HepG2 (cell line): Measurements from ENCODE around the gene PRDX5. TPM values are rescaled to one million over a fixed set of nuclear protein-coding genes. Genes with fewer than 3 reads are reported as not detected.

ENCODE experiments used
- ATM ChIP-seq: fragments of 450-650 bp; IDR thresholded peaks from 2 replicates; pipeline ENCODE4 v1.7.1; 2017; ENCODE audit warnings: mild to moderate bottlenecking, borderline replicate concordance
- CBX2 ChIP-seq, 2 experiments: fragments of 200-600 bp in 1 of 2; sonication (generic); formaldehyde crosslinking in 1 of 2; IDR thresholded peaks; 2 replicates each; pipeline versions ENCODE4 v1.7.0 to v1.8.1; 2018 to 2022; ENCODE audit warnings: low read depth in 2 of 2, low read length in 1 of 2, mild to moderate bottlenecking in 1 of 2, missing genetic modification reagents in 1 of 2
- EHMT2 ChIP-seq: fragments of 200-600 bp; sonication (generic); IDR thresholded peaks from 2 replicates; pipeline ENCODE4 v1.7.0; 2017; ENCODE audit warnings: antibody characterized with exemption, low read depth, low read length, borderline replicate concordance
- IKZF5 ChIP-seq: IDR thresholded peaks from 2 replicates; pipeline ENCODE4 v1.6.1; 2018; ENCODE audit warnings: missing genetic modification reagents, mild to moderate bottlenecking, missing compliant biosample characterization
- MIXL1 ChIP-seq: IDR thresholded peaks from 2 replicates; pipeline ENCODE4 v1.6.1; 2016
- NFKB2 ChIP-seq: sonication (generic); formaldehyde crosslinking; IDR thresholded peaks from 2 replicates; pipeline ENCODE4 v1.4.0; 2020; ENCODE audit warnings: missing genetic modification reagents, borderline replicate concordance
- PRDM10 ChIP-seq: sonication (generic); formaldehyde crosslinking; IDR thresholded peaks from 2 replicates; pipeline ENCODE4 v1.4.0; 2020; ENCODE audit warnings: low read depth, missing genetic modification reagents
- THAP7 ChIP-seq: sonication (generic); formaldehyde crosslinking; IDR thresholded peaks from 2 replicates; pipeline ENCODE4 v1.8.1; 2023; ENCODE audit warnings: mild to moderate bottlenecking, missing genetic modification reagents
- ZNF460 ChIP-seq: sonication (generic); formaldehyde crosslinking; IDR thresholded peaks from 2 replicates; pipeline ENCODE4 v1.5.1; 2020; ENCODE audit warnings: missing genetic modification reagents, mild to moderate bottlenecking, borderline replicate concordance
- ZNF546 ChIP-seq: sonication (generic); formaldehyde crosslinking; conservative IDR thresholded peaks from 2 replicates; pipeline ENCODE4 v1.8.1; 2023; ENCODE audit warnings: mild to moderate bottlenecking, missing genetic modification reagents
- ZNF547 ChIP-seq: sonication (generic); formaldehyde crosslinking; IDR thresholded peaks from 2 replicates; pipeline ENCODE4 v1.5.1; 2020; ENCODE audit warnings: mild to moderate bottlenecking, missing genetic modification reagents
- ZNF775 ChIP-seq: sonication (generic); formaldehyde crosslinking; IDR thresholded peaks from 2 replicates; pipeline ENCODE4 v1.4.0; 2020; ENCODE audit warnings: missing genetic modification reagents, mild to moderate bottlenecking, moderate library complexity, borderline replicate concordance
- polyA plus RNA-seq, 8 experiments: library from polyadenylated mRNA; depleted of rRNA in 3 of 8; stranded (reverse) in 7 of 8; unstranded in 1 of 8; fragments of >200 nt; fragmentation: Illumina TruSeq in 4 of 8; extraction: Trizol in 4 of 8; gene quantifications; 2 replicates each; pipeline versions ENCODE4 v1.2.1 to v1.2.3, GENCODE V29; 2011 to 2016; ENCODE audit warnings: low read depth in 4 of 8, missing spikeins in 1 of 8, mixed read lengths in 1 of 8; ENCODE audit not compliant: insufficient read depth in 1 of 8
- total RNA-seq, 5 experiments: library from RNA; depleted of rRNA; stranded (reverse); fragments of >200 nt; fragmentation: Illumina TruSeq; extraction: Trizol; gene quantifications; 2 replicates each; pipeline ENCODE4 v1.2.3, GENCODE V29; 2016; ENCODE audit warnings: low read depth in 1 of 5
- TF ChIP-seq, protein P1 (sequence below): sonication (generic); formaldehyde crosslinking; IDR thresholded peaks from 2 replicates; pipeline ENCODE4 v1.9.0; 2021; ENCODE audit warnings: missing genetic modification reagents, borderline replicate concordance
- TF ChIP-seq, protein P2 (sequence below): sonication (generic); formaldehyde crosslinking; IDR thresholded peaks from 2 replicates; pipeline ENCODE4 v1.4.0; 2020; ENCODE audit warnings: mild to moderate bottlenecking, missing genetic modification reagents
- TF ChIP-seq, protein P3 (sequence below): IDR thresholded peaks from 2 replicates; pipeline ENCODE4 v1.6.1; 2016; ENCODE audit warnings: missing genetic modification reagents, missing compliant biosample characterization

PRDX5 gene
- total and polyA plus RNA-seq, 2 of the 13 experiments (the other 11 are each of a cell fraction or from before 2014, with no cell fraction given), result 215 to 311 TPM

DNA sequence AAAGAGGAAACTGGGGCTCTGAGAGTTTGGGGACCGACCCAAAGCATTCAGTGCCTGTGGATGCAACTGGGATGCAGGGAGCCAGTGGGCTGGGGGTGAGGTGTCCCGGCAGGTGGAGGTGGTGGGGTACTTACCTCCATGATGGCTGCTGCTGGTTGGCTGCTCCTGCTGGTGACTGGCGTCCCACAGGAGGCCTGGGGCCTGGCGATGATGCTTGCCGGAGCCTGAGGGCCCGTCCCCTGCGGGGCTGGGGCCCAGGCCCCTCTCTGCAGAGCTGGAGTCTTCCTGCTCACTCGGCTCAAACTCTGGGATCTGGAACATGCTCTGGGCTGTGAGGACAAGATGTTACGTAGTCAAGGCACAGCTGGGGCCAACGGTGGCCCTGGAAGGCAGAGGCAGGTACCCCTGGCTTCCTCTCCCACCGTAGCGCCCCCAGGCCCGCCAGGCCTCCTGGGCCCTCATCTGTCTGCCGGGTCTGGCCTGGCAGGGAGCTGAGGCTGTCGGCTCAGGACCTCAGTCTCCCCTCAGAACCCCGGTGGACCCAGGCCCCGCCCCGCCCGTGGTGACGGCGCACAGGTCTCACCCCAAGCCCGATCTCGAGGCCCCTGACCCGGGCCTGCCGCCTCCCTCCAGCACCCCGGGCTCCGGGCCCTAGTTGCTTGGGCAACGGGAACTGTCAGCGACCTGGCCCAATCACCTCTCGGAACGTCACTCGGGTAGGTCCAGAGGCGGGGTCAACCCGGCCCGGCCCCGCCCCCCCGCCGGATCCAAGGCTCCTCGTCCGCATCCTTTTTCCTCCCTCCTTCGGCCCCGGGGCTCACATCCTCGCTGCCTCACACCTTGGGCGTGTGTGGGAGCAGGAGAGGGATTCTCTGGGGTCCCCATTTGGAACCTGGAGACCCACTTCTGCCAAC lies 33.6 kb upstream of the PRDX5 start, which contains the start of gene BAD (continued):
- TF ChIP-seq THAP7 (CRISPR knock-in tag), result no peak; the same call in 1 of the 2 replicates
- 0 out of 2 replicates have a peak, but pooled peaks have one; percentile 16 for TF ChIP-seq ZNF460 (CRISPR knock-in tag)
- TF ChIP-seq ATM, result no peak
- no peak for TF ChIP-seq EHMT2
- no peak for TF ChIP-seq MIXL1 (CRISPR knock-in tag)
- no peak for TF ChIP-seq ZNF775 (CRISPR knock-in tag)
- no peak for TF ChIP-seq ZNF546 (CRISPR knock-in tag)
- TF ChIP-seq CBX2 (IDR thresholded peaks at IDR 0.05; ENCODE audit: low read depth, low read length), result no peak
- TF ChIP-seq CBX2 (CRISPR knock-in tag; IDR thresholded peaks at IDR 0.05; ENCODE audit: low read depth), result no peak
- TF ChIP-seq, protein P1, sequence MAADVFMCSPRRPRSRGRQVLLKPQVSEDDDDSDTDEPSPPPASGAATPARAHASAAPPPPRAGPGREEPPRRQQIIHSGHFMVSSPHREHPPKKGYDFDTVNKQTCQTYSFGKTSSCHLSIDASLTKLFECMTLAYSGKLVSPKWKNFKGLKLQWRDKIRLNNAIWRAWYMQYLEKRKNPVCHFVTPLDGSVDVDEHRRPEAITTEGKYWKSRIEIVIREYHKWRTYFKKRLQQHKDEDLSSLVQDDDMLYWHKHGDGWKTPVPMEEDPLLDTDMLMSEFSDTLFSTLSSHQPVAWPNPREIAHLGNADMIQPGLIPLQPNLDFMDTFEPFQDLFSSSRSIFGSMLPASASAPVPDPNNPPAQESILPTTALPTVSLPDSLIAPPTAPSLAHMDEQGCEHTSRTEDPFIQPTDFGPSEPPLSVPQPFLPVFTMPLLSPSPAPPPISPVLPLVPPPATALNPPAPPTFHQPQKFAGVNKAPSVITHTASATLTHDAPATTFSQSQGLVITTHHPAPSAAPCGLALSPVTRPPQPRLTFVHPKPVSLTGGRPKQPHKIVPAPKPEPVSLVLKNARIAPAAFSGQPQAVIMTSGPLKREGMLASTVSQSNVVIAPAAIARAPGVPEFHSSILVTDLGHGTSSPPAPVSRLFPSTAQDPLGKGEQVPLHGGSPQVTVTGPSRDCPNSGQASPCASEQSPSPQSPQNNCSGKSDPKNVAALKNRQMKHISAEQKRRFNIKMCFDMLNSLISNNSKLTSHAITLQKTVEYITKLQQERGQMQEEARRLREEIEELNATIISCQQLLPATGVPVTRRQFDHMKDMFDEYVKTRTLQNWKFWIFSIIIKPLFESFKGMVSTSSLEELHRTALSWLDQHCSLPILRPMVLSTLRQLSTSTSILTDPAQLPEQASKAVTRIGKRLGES (CRISPR knock-in tag), result no peak
- no peak for TF ChIP-seq ZNF547 (CRISPR knock-in tag)
- no peak for TF ChIP-seq PRDM10 (CRISPR knock-in tag)
- TF ChIP-seq, protein P2, sequence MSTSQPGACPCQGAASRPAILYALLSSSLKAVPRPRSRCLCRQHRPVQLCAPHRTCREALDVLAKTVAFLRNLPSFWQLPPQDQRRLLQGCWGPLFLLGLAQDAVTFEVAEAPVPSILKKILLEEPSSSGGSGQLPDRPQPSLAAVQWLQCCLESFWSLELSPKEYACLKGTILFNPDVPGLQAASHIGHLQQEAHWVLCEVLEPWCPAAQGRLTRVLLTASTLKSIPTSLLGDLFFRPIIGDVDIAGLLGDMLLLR (CRISPR knock-in tag), result no peak
- TF ChIP-seq, protein P3, sequence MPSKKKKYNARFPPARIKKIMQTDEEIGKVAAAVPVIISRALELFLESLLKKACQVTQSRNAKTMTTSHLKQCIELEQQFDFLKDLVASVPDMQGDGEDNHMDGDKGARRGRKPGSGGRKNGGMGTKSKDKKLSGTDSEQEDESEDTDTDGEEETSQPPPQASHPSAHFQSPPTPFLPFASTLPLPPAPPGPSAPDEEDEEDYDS, result peak; percentile 41; the same call in 1 of the 2 replicates
- TF ChIP-seq NFKB2, result no peak
- TF ChIP-seq IKZF5 (CRISPR knock-in tag), result no peak
